K562 (cell line): ENCODE results near the gene PSMA7. TPM values are rescaled to one million over a fixed set of nuclear protein-coding genes. Genes with fewer than 3 reads are reported as not detected.

Experiments
- ARNT ChIP-seq, 2 experiments: fragments of 450-650 bp; IDR thresholded peaks; 2 replicates each; pipeline ENCODE4 v1.6.1; 2016; ENCODE audit warnings: mild to moderate bottlenecking in 1 of 2
- C11orf30 ChIP-seq: fragments of 450-650 bp; IDR thresholded peaks from 2 replicates; pipeline ENCODE4 v1.6.1; 2016; ENCODE audit warnings: low read depth, mild to moderate bottlenecking
- DIDO1 ChIP-seq: fragments of 450-650 bp; IDR thresholded peaks from 2 replicates; pipeline ENCODE4 v1.6.1; 2016; ENCODE audit warnings: low read depth, missing biosample characterization, missing genetic modification characterization
- EP400 ChIP-seq: fragments of 450-650 bp; IDR thresholded peaks from 2 replicates; pipeline ENCODE4 v1.6.1; 2017; ENCODE audit warnings: antibody characterized with exemption, mild to moderate bottlenecking, moderate library complexity
- GATAD2A ChIP-seq: fragments of 450-650 bp; IDR thresholded peaks from 2 replicates; pipeline ENCODE4 v1.6.1; 2017
- HNRNPLL ChIP-seq: fragments of 200-400 bp; formaldehyde crosslinking; IDR thresholded peaks from 2 replicates; pipeline ENCODE4 v1.6.1; 2017; ENCODE audit warnings: low read length, low read depth, mild to moderate bottlenecking; ENCODE audit not compliant: poor library complexity, severe bottlenecking
- JUND ChIP-seq, 2 experiments: IDR thresholded peaks; 2 replicates in 1 of 2; 3 replicates in 1 of 2; pipeline ENCODE4 v1.6.1; 2011; ENCODE audit warnings: borderline replicate concordance in 2 of 2, low read depth in 2 of 2, low read length in 2 of 2, improper control_type of control experiment in 1 of 2, missing biosample characterization in 1 of 2, missing genetic modification characterization in 1 of 2, missing genetic modification reagents in 1 of 2
- MCM5 ChIP-seq: fragments of 450-650 bp; IDR thresholded peaks from 2 replicates; pipeline ENCODE4 v1.6.1; 2016; ENCODE audit warnings: low read depth
- NFATC3 ChIP-seq: fragments of 450-650 bp; IDR thresholded peaks from 2 replicates; pipeline ENCODE4 v1.6.1; 2017; ENCODE audit warnings: mild to moderate bottlenecking
- OTX1 ChIP-seq: fragments of 450-650 bp; formaldehyde crosslinking; IDR thresholded peaks from 2 replicates; pipeline ENCODE4 v1.4.0; 2022; ENCODE audit warnings: mild to moderate bottlenecking
- POLR2AphosphoS2 ChIP-seq: IDR thresholded peaks from 2 replicates; pipeline ENCODE4 v1.6.1; 2012; ENCODE audit warnings: low read length, improper control_type of control experiment
- POLR3G ChIP-seq: IDR thresholded peaks from 2 replicates; pipeline ENCODE4 v1.6.1; 2011; ENCODE audit not compliant: insufficient read length, insufficient replicate concordance; ENCODE audit errors: extremely low read depth
- POU5F1 ChIP-seq: fragments of 150-350 bp; IDR thresholded peaks from 2 replicates; pipeline ENCODE4 v1.6.1; 2014; ENCODE audit warnings: borderline replicate concordance, low read length, low read depth, mild to moderate bottlenecking; ENCODE audit not compliant: partially characterized antibody
- RBM25 ChIP-seq: fragments of 200-400 bp; formaldehyde crosslinking; IDR thresholded peaks from 2 replicates; pipeline ENCODE4 v1.6.1; 2018; ENCODE audit warnings: low read length, low read depth, moderate library complexity; ENCODE audit not compliant: severe bottlenecking
- RHOXF2B ChIP-seq: fragments of 250-450 bp; sonication (Bioruptor Pico); conservative IDR thresholded peaks from 2 replicates; pipeline ENCODE4 v1.5.1; 2021
- SRSF9 ChIP-seq: fragments of 200-400 bp; formaldehyde crosslinking; IDR thresholded peaks from 2 replicates; pipeline ENCODE4 v1.6.1; 2017; ENCODE audit warnings: low read depth, low read length, borderline replicate concordance
- TEAD4 ChIP-seq, 2 experiments: sonication (generic) in 1 of 2; formaldehyde crosslinking in 1 of 2; IDR thresholded peaks; 2 replicates each; pipeline versions ENCODE4 v1.6.1 to v1.8.0; 2012 to 2022; ENCODE audit warnings: borderline replicate concordance in 1 of 2, inconsistent platforms in 1 of 2, low read length in 1 of 2, mild to moderate bottlenecking in 1 of 2, missing genetic modification reagents in 1 of 2
- ZC3H11A ChIP-seq: IDR thresholded peaks from 2 replicates; pipeline ENCODE4 v1.6.1; 2012; ENCODE audit warnings: low read depth, low read length, improper control_type of control experiment
- ZNF134 ChIP-seq: fragments of 250-450 bp; sonication (Bioruptor Pico); conservative IDR thresholded peaks from 2 replicates; pipeline ENCODE4 v1.4.0; 2020
- ZNF23 ChIP-seq: fragments of 250-450 bp; sonication (Bioruptor Pico); IDR thresholded peaks from 2 replicates; pipeline ENCODE4 v1.4.0; 2020; ENCODE audit warnings: mild to moderate bottlenecking
- ZNF277 ChIP-seq: fragments of 250-450 bp; sonication (Bioruptor Pico); IDR thresholded peaks from 2 replicates; pipeline ENCODE4 v1.8.0; 2022; ENCODE audit warnings: inconsistent platforms, mild to moderate bottlenecking, moderate library complexity, borderline replicate concordance
- ZNF449 ChIP-seq: fragments of 250-450 bp; sonication (Bioruptor Pico); IDR thresholded peaks from 2 replicates; pipeline ENCODE4 v1.8.0; 2022; ENCODE audit warnings: moderate library complexity, mild to moderate bottlenecking, inconsistent platforms
- ZNF639 ChIP-seq, 2 experiments: fragments of 200-800 bp in 1 of 2; sonication (Bioruptor generic) in 1 of 2; sonication (generic) in 1 of 2; formaldehyde crosslinking in 1 of 2; IDR thresholded peaks in 1 of 2; conservative IDR thresholded peaks in 1 of 2; 2 replicates each; pipeline versions ENCODE4 v1.5.0 to v1.6.1; 2016 to 2020; ENCODE audit warnings: missing compliant biosample characterization in 1 of 2, missing genetic modification characterization in 1 of 2, missing genetic modification reagents in 1 of 2
- ZNF778 ChIP-seq: fragments of 450-650 bp; formaldehyde crosslinking; IDR thresholded peaks from 2 replicates; pipeline ENCODE4 v1.4.0; 2020; ENCODE audit warnings: mild to moderate bottlenecking, moderate library complexity
- polyA plus RNA-seq, 8 experiments: library from polyadenylated mRNA; depleted of rRNA in 4 of 8; stranded (reverse) in 5 of 8; unstranded in 3 of 8; fragments of >200 nt; fragmentation: Nextera tagmentation in 2 of 8; fragmentation: Illumina TruSeq in 1 of 8; extraction: Ambion mirVana in 2 of 8; extraction: Trizol in 1 of 8; gene quantifications; 2 replicates each; pipeline versions ENCODE4 v1.2.1 to v1.2.3, GENCODE V29; 2011 to 2014; ENCODE audit warnings: inconsistent platforms in 1 of 8, missing spikeins in 1 of 8
- total RNA-seq, 7 experiments: library from RNA; depleted of rRNA in 6 of 7; stranded (reverse); fragments of >200 nt in 6 of 7; fragmentation: Illumina TruSeq in 2 of 7; extraction: Trizol in 2 of 7; gene quantifications; 2 replicates each; pipeline versions ENCODE4 v1.2.1 to v1.2.3, GENCODE V29; 2011 to 2021; ENCODE audit warnings: low replicate concordance in 1 of 7

Gene PSMA7
- total and polyA plus RNA-seq, 9 of the 15 experiments (the other 6 are each of a cell fraction or from before 2014, with no cell fraction given): 257 to 510 (median 393) TPM

- no peak for TF ChIP-seq RBM25
- no peak for TF ChIP-seq ZNF134
- TF ChIP-seq DIDO1 (tag): no peak
- TF ChIP-seq ZNF277 (CRISPR knock-in tag): no peak
- no peak for TF ChIP-seq POLR3G
- TF ChIP-seq ZNF23: no peak
- TF ChIP-seq EP400: peak; percentile 48; the same call in 1 of the 2 replicates
- TF ChIP-seq ZC3H11A: no peak
- TF ChIP-seq ZNF639 (CRISPR knock-in tag; conservative IDR thresholded peaks at IDR 0.05 in 1 of 2, IDR thresholded peaks at IDR 0.05 in 1 of 2): peak in 1 of 2 experiments; percentile 94; a peak in 2 of 4 replicates
- no peak for TF ChIP-seq POLR2AphosphoS2
- no peak for TF ChIP-seq RHOXF2B
- TF ChIP-seq NFATC3: no peak
- TF ChIP-seq HNRNPLL: peak; percentile 75
- no peak for TF ChIP-seq C11orf30
- TF ChIP-seq ARNT (IDR thresholded peaks at IDR 0.05): no peak
- no peak for TF ChIP-seq SRSF9
- TF ChIP-seq ZNF778: no peak
- TF ChIP-seq TEAD4 (IDR thresholded peaks at IDR 0.05; ENCODE audit: low read length): no peak
- TF ChIP-seq TEAD4 (CRISPR knock-in tag; IDR thresholded peaks at IDR 0.05; ENCODE audit: borderline replicate concordance): no peak
- TF ChIP-seq OTX1 (CRISPR knock-in tag): no peak
- no peak for TF ChIP-seq POU5F1
- TF ChIP-seq GATAD2A: no peak
- TF ChIP-seq ZNF449 (CRISPR knock-in tag): no peak
- TF ChIP-seq MCM5: no peak
- no peak; the same call in 1 of the 2 replicates for TF ChIP-seq JUND (IDR thresholded peaks at IDR 0.05; ENCODE audit: borderline replicate concordance, low read depth, low read length)
- TF ChIP-seq JUND (tag; IDR thresholded peaks at IDR 0.05; ENCODE audit: borderline replicate concordance, low read depth, low read length): no peak
Measured at GRCh38 chr20:62143081-62143956, at the start of gene PSMA7, which contains the start of gene SS18L1 (continued).
